Fibroblast of lung (primary cell): ENCODE measurements around the gene PTX4. TPM values are rescaled to one million over a fixed set of nuclear protein-coding genes. Genes with fewer than 3 reads are reported as not detected.

ENCODE experiments used
- DNase-seq, 2 donors: peaks; one replicate each; pipeline versions ENCODE4 v3.0.0 to v3.0.0-alpha.2; 2010; ENCODE audit warnings: low read depth in 2 of 2
- H2AFZ ChIP-seq: 2 replicates; pipeline ENCODE4 v1.5.1; 2012; ENCODE audit warnings: low read length, control low read depth, inconsistent platforms
- H3K27ac ChIP-seq: 2 replicates; pipeline ENCODE4 v1.5.1; 2011; ENCODE audit warnings: low read length, control low read depth; ENCODE audit not compliant: insufficient read depth
- H3K27me3 ChIP-seq: 2 replicates; pipeline ENCODE4 v1.5.1; 2011; ENCODE audit warnings: mild to moderate bottlenecking, low read length; ENCODE audit not compliant: control insufficient read depth, insufficient read depth
- H3K36me3 ChIP-seq: 2 replicates; pipeline ENCODE4 v1.5.1; 2011; ENCODE audit warnings: low read length; ENCODE audit not compliant: control insufficient read depth, insufficient read depth
- H3K4me1 ChIP-seq: 2 replicates; pipeline ENCODE4 v1.5.1; 2011; ENCODE audit warnings: low read length; ENCODE audit not compliant: control insufficient read depth, insufficient read depth; ENCODE audit errors: extremely low read depth
- H3K4me2 ChIP-seq: 2 replicates; pipeline ENCODE4 v1.5.1; 2011; ENCODE audit warnings: low read length, control low read depth; ENCODE audit not compliant: insufficient read depth; ENCODE audit errors: extremely low read depth
- H3K4me3 ChIP-seq, 4 experiments: fragments of 200-600 bp in 1 of 4; sonication (generic) in 1 of 4; replicated peaks in 1 of 4; 2 replicates each; pipeline ENCODE4 v1.5.1; 2011 to 2016; ENCODE audit warnings: low read length in 4 of 4, low read depth in 3 of 4, mild to moderate bottlenecking in 3 of 4, control low read depth in 2 of 4, inconsistent platforms in 1 of 4, mixed read lengths in 1 of 4; ENCODE audit not compliant: insufficient read depth in 1 of 4; ENCODE audit errors: control extremely low read depth in 1 of 4
- H3K79me2 ChIP-seq: 2 replicates; pipeline ENCODE4 v1.5.1; 2012; ENCODE audit warnings: mild to moderate bottlenecking, low read length, inconsistent platforms; ENCODE audit not compliant: control insufficient read depth, insufficient read depth
- H3K9ac ChIP-seq: 2 replicates; pipeline ENCODE4 v1.5.1; 2011; ENCODE audit warnings: mild to moderate bottlenecking, low read length, control low read depth; ENCODE audit not compliant: insufficient read depth
- H3K9me3 ChIP-seq: 2 replicates; pipeline ENCODE4 v1.5.1; 2012; ENCODE audit warnings: low read depth, low read length; ENCODE audit not compliant: control insufficient read depth, insufficient read depth
- H4K20me1 ChIP-seq: 2 replicates; pipeline ENCODE4 v1.5.1; 2011; ENCODE audit warnings: low read length; ENCODE audit not compliant: control insufficient read depth, insufficient read depth; ENCODE audit errors: extremely low read depth
- CTCF ChIP-seq, 2 donors: IDR thresholded peaks in 1 of 2; conservative IDR thresholded peaks in 1 of 2; 1 replicate in 1 of 2; 2 replicates in 1 of 2; pipeline ENCODE4 v1.5.1; 2011 to 2012; ENCODE audit warnings: low read length in 2 of 2, control low read depth in 1 of 2, inconsistent platforms in 1 of 2, low read depth in 1 of 2, mild to moderate bottlenecking in 1 of 2
- EZH2 ChIP-seq: IDR thresholded peaks from 2 replicates; pipeline ENCODE4 v1.5.1; 2012; ENCODE audit warnings: low read length, control low read depth, mild to moderate bottlenecking; ENCODE audit errors: missing control alignments
- polyA plus RNA-seq, 2 donors: library from polyadenylated mRNA; depleted of rRNA in 1 of 2; stranded (reverse) in 1 of 2; unstranded in 1 of 2; fragments of >200 nt; gene quantifications; 2 replicates each; pipeline ENCODE4 v1.2.1, GENCODE V29; 2011 to 2012; ENCODE audit warnings: missing spikeins in 1 of 2
- total RNA-seq: library from RNA; depleted of rRNA; stranded (reverse); fragments of >200 nt; gene quantifications from 2 replicates; pipeline ENCODE4 v1.2.1, GENCODE V29; 2014

The PTX4 gene
- total and polyA plus RNA-seq, 2 donors (not counting 1 experiment from before 2014, with no cell fraction given) = not detected

DNA sequence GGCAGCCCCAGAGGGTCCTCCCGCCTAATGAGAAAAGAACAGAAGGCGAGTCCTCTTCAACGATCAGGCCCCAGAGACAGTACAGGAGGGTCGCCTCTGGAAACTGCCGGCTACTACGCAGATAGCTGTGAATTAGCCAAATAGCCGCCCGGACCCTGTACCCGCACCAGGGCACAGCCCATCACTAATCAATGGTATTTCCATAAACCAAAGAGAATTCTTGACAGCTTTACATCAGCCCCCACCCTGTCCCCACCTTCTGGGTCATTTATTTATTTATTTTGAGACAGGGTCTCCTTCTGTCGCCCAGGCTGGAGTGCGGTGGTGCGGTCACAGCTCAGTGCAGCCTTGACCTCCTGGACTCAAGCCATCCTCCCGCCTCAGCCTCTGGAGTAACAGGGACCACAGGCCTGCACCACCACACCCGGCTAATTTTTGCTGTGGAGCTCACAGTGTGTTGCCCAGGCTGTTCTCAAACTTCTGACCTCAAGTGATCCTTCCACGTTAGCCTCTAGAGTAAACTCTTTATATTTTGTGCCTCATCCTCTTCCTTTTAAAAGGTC is 13.1 kb downstream of the PTX4 start:
- H3K36me3 ChIP-seq = no peaks in the 10 kb centered on the region
- no peaks in the 10 kb centered on the region for H4K20me1 ChIP-seq
- peak overlapping the region; percentile 67 to 74 (median 68) for H3K4me3 ChIP-seq
- DNase-seq = no peak
- peak overlapping the region; percentile 78 for H3K27ac ChIP-seq
- peaks cover 22% of the 10 kb centered on the region for H3K79me2 ChIP-seq
- peaks cover 3% of the 10 kb centered on the region for H3K4me1 ChIP-seq
- no peaks in the 10 kb centered on the region for H3K9me3 ChIP-seq
- peak overlapping the region; percentile 64 for H3K4me2 ChIP-seq
- no peaks in the 10 kb centered on the region for H3K27me3 ChIP-seq
- peak overlapping the region; percentile 88 for H3K9ac ChIP-seq
- H2AFZ ChIP-seq = no peak overlapping the region
- TF ChIP-seq CTCF (conservative IDR thresholded peaks at IDR 0.05 in 1 of 2, IDR thresholded peaks at IDR 0.05 in 1 of 2; ENCODE audit: low read depth in 1 of 2, low read length in 2 of 2) (no peak), EZH2 (no peak)

- Histone ChIP-seq H2AFZ (peak within 1 kb of the TSS; percentile 59), H4K20me1 (no peaks in the 10 kb centered on the region), H3K9me3 (no peaks in the 10 kb centered on the region), H3K4me3 (peak within 1 kb of the TSS; percentile 67 to 85 (median 71)), H3K27me3 (no peaks in the 10 kb centered on the region), H3K4me2 (peak within 1 kb of the TSS; percentile 96), H3K9ac (peak within 1 kb of the TSS; percentile 88), H3K79me2 (peaks cover 25% of the 10 kb centered on the region), H3K36me3 (no peaks in the 10 kb centered on the region), H3K4me1 (peaks cover 3% of the 10 kb centered on the region), H3K27ac (peak within 1 kb of the TSS; percentile 78)
- TF ChIP-seq CTCF (conservative IDR thresholded peaks at IDR 0.05 in 1 of 2, IDR thresholded peaks at IDR 0.05 in 1 of 2; ENCODE audit: low read depth in 1 of 2, low read length in 2 of 2) (no peak), EZH2 (no peak)
- peak; percentile 85 to 87 for DNase-seq
These were observed 13.8 kb downstream of the PTX4 start, which contains the start of gene CLCN7 for GRCh38 chr16:1474796-1475551. TSS of gene CLCN7 (minus strand) at chr16:1475028. CDS start at chr16:1474974, 54 bp downstream.

DNA sequence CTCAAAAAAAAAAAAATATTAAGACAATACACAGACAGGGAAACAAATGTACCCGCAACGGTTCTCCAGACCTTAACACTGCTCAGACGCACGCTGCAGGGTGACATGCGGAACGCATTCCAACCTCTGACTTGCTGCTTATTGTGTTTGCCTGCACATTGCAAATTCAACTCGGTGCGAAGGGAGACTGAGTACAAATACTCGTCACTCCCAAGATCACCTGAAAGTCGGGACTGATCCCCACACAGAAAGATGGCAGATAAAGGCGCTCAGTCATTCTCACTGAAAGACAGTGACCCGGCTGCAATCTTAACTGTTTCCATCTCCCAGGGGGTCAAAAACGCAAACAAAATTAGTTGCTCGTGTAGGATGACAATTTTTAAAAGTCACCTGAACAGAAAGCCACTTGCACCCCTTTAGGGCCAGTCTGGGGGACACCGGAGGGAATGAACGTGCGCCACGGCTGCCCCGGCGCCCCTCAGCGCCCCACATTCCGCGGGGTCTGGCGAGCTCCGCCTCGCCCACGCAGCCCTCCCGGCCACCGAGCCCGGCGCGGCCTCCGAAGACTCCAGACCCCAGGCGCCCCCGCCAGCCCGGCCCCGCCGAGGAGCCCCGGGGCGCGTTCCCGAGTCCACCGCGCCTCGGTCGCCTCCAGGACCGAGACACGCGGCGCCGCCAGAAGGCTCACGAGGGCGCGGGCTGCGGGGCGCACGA is 14.5 kb downstream of the PTX4 start:
- Histone ChIP-seq H3K9me3 (no peaks in the 10 kb centered on the region), H3K27me3 (no peaks in the 10 kb centered on the region), H3K9ac (peak overlapping the region; percentile 88), H3K27ac (peak overlapping the region; percentile 78), H3K4me2 (peak overlapping the region; percentile 96), H4K20me1 (no peaks in the 10 kb centered on the region), H3K4me1 (peaks cover 3% of the 10 kb centered on the region), H3K79me2 (peaks cover 29% of the 10 kb centered on the region), H2AFZ (peak overlapping the region; percentile 59), H3K4me3 (peak overlapping the region; percentile 67 to 85 (median 71)), H3K36me3 (no peaks in the 10 kb centered on the region)
- no peak for DNase-seq
- TF ChIP-seq CTCF (conservative IDR thresholded peaks at IDR 0.05 in 1 of 2, IDR thresholded peaks at IDR 0.05 in 1 of 2; ENCODE audit: low read depth in 1 of 2, low read length in 2 of 2) (no peak), EZH2 (no peak)
